Gastrocnemius medialis (tissue), 4 donors: Measurements from ENCODE around the gene CCDC171. TPM values are rescaled to one million over a fixed set of nuclear protein-coding genes. Genes with fewer than 3 reads are reported as not detected.

Source experiments
- ATAC-seq, 2 donors: fragments of 150-250 bp; one replicate each; pipeline ENCODE4 v1.9.1; 2016
- DNase-seq, 2 donors: peaks; one replicate each; pipeline ENCODE4 v3.0.0-alpha.2; 2019
- H3K27ac ChIP-seq, 4 donors: fragments of 200-600 bp; sonication (generic); 1 replicate in 1 of 4; 2 replicates in 3 of 4; pipeline ENCODE4 v1.5.1; 2016 to 2018; ENCODE audit warnings: mild to moderate bottlenecking in 2 of 4, moderate library complexity in 1 of 4
- H3K27me3 ChIP-seq, 3 donors: fragments of 200-600 bp; sonication (generic) in 2 of 3; 1 replicate in 1 of 3; 2 replicates in 2 of 3; pipeline versions ENCODE4 v1.5.1 to v1.6.0; 2016 to 2019; ENCODE audit warnings: mild to moderate bottlenecking in 1 of 3, moderate library complexity in 1 of 3
- H3K36me3 ChIP-seq, 2 donors: fragments of 200-600 bp; sonication (generic) in 1 of 2; one replicate each; pipeline ENCODE4 v1.5.1; 2017 to 2018
- H3K4me1 ChIP-seq, 2 donors: fragments of 200-600 bp; sonication (generic) in 1 of 2; one replicate each; pipeline ENCODE4 v1.5.1; 2016 to 2017; ENCODE audit warnings: mild to moderate bottlenecking in 2 of 2
- H3K4me3 ChIP-seq, 4 donors: fragments of 200-600 bp; sonication (generic) in 3 of 4; 1 replicate in 1 of 4; 2 replicates in 3 of 4; pipeline ENCODE4 v1.5.1; 2016 to 2019; ENCODE audit warnings: mild to moderate bottlenecking in 2 of 4
- H3K9me3 ChIP-seq, 3 donors: fragments of 200-600 bp; sonication (generic) in 2 of 3; 1 replicate in 1 of 3; 2 replicates in 2 of 3; pipeline ENCODE4 v1.5.1; 2016 to 2019
- POLR2A ChIP-seq, 2 donors: fragments of 450-650 bp; IDR thresholded peaks; one replicate each; pipeline ENCODE4 v1.6.1; 2017; ENCODE audit warnings: antibody characterized with exemption in 2 of 2, mild to moderate bottlenecking in 2 of 2, moderate library complexity in 2 of 2
- in situ Hi-C, 4 donors: fragments of 200-750 bp; cut with MboI; loops; one replicate each; pipeline versions ENCODE4 v1.15.0 to v1.8.0; 2017; ENCODE audit warnings: low sequenced_read_pairs in 4 of 4
- intact Hi-C: fragments of 100-400 bp; cut with DNase I; formaldehyde crosslinking; loops from one replicate; pipeline ENCODE4 v1.15.1; 2023; ENCODE audit warnings: low total_unique reads
- total RNA-seq, 4 donors: library from RNA; depleted of rRNA; stranded (reverse); fragments of >200 nt; gene quantifications; one replicate each; pipeline versions ENCODE4 v1.1.0 to v1.2.3, GENCODE V29; 2016
- TF ChIP-seq, protein P1 (sequence below), 5 experiments: fragments of 450-650 bp in 3 of 5; fragments of 200-600 bp in 2 of 5; sonication (generic) in 2 of 5; IDR thresholded peaks in 4 of 5; conservative IDR thresholded peaks in 1 of 5; 1 replicate in 4 of 5; 2 replicates in 1 of 5; pipeline ENCODE4 v1.5.1; 2016 to 2019; ENCODE audit warnings: antibody characterized with exemption in 5 of 5, mild to moderate bottlenecking in 3 of 5, moderate library complexity in 3 of 5

CCDC171 gene
- total RNA-seq, 4 donors from 2014 or later = 0.61 to 1.7 (median 1.3) TPM

DNA sequence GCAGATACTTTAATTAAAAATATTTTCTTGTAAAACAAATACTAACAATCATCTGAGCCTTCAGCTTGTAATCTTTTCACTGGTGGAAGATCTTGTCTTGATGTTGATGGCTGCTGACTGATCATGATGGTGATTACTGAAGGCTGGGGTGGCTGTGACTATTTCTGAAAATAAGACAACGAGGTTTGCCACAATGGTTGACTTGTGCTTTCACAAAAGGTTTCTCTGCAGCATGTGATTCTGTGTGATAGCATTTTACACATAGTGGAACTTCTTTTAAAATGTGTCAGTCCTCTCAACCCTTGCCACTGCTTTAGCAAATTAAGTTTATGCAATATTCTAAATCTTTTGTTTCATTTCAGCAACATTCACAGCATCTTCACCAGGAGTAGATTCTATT lies 461.0 kb downstream of the CCDC171 start:
- no peak for ATAC-seq
- H3K27me3 ChIP-seq = no peaks in the 10 kb centered on the region
- H3K27ac ChIP-seq = no peak overlapping the region
- in situ Hi-C loops = no loop called here
- TF ChIP-seq, protein P1, sequence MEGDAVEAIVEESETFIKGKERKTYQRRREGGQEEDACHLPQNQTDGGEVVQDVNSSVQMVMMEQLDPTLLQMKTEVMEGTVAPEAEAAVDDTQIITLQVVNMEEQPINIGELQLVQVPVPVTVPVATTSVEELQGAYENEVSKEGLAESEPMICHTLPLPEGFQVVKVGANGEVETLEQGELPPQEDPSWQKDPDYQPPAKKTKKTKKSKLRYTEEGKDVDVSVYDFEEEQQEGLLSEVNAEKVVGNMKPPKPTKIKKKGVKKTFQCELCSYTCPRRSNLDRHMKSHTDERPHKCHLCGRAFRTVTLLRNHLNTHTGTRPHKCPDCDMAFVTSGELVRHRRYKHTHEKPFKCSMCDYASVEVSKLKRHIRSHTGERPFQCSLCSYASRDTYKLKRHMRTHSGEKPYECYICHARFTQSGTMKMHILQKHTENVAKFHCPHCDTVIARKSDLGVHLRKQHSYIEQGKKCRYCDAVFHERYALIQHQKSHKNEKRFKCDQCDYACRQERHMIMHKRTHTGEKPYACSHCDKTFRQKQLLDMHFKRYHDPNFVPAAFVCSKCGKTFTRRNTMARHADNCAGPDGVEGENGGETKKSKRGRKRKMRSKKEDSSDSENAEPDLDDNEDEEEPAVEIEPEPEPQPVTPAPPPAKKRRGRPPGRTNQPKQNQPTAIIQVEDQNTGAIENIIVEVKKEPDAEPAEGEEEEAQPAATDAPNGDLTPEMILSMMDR (IDR thresholded peaks at IDR 0.05 in 4 of 5, conservative IDR thresholded peaks at IDR 0.05 in 1 of 5) = no peak
- TF ChIP-seq POLR2A (IDR thresholded peaks at IDR 0.05) = no peak
- no peaks in the 10 kb centered on the region for H3K4me1 ChIP-seq
- H3K36me3 ChIP-seq = no peaks in the 10 kb centered on the region
- intact Hi-C loops = no loop called here
- H3K4me3 ChIP-seq = no peak overlapping the region
- no peak for DNase-seq
- peaks cover 0 to 7% (median 0%) of the 10 kb centered on the region in 3 donors for H3K9me3 ChIP-seq

DNA sequence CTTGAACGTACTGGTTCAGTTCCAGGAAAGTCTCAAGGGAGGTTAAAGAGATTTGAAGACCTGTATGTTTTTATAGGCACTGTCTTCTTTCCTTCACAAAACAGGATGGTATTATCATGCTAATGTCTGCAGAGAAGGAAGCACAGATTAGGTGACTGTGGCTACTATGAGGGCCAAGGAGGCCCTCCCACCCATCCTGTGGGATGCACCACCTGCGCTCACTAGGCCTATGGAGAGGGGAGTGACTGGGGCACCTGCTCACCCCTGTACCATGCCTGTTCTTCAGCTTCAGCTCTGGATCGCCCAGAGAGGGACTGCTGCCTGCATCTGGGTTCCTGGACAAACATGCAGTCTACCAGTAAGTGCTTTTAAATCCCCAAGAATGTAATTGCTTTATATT lies 469.4 kb downstream of the CCDC171 start:
- H3K4me3 ChIP-seq = no peak overlapping the region
- H3K27me3 ChIP-seq = peaks cover 0 to 2% (median 0%) of the 10 kb centered on the region in 3 donors
- no peaks in the 10 kb centered on the region for H3K36me3 ChIP-seq
- intact Hi-C loops = no loop called here
- H3K27ac ChIP-seq = no peak overlapping the region
- peaks cover 0 to 7% (median 0%) of the 10 kb centered on the region in 3 donors for H3K9me3 ChIP-seq
- DNase-seq = no peak
- ATAC-seq = no peak
- TF ChIP-seq, protein P1 (IDR thresholded peaks at IDR 0.05 in 4 of 5, conservative IDR thresholded peaks at IDR 0.05 in 1 of 5) = no peak
- no peak for TF ChIP-seq POLR2A (IDR thresholded peaks at IDR 0.05)
- in situ Hi-C loops = no loop called here
- no peaks in the 10 kb centered on the region for H3K4me1 ChIP-seq

DNA sequence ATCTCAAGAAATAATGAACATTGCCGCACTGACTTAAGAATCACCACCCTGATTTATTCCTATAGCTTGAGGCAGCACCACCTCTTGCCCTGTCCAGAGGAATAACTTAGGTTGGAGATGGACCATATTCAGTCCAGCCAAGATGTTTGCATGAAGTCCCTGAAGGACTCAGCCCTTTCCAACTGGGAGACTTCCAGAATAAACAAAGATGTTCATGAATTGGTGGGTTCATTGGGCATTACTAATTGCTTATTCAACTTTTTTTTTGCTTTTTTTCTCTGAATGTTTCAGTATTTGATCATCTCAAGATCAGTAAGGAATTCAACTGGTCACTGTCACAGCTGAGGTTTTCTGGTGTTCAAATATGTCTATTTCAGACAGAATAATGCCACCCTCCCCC lies 470.6 kb downstream of the CCDC171 start:
- Histone ChIP-seq H3K27ac (no peak overlapping the region), H3K36me3 (no peaks in the 10 kb centered on the region), H3K9me3 (no peaks in the 10 kb centered on the region), H3K4me3 (no peak overlapping the region), H3K4me1 (no peaks in the 10 kb centered on the region), H3K27me3 (peaks cover 0 to 2% (median 0%) of the 10 kb centered on the region in 3 donors)
- in situ Hi-C loops = no loop called here
- ATAC-seq = no peak
- DNase-seq = no peak
- intact Hi-C loops = no loop called here
- TF ChIP-seq, protein P1 (IDR thresholded peaks at IDR 0.05 in 4 of 5, conservative IDR thresholded peaks at IDR 0.05 in 1 of 5) = no peak
- TF ChIP-seq POLR2A (IDR thresholded peaks at IDR 0.05) = no peak

Other genes starting within 250 kb of the CCDC171 start
- 1 to 10 TPM; 1.8 to 6.9 (median 3.8) TPM for gene TTC39B, start 245.8 kb upstream of the CCDC171 start, total RNA-seq
- gene SNAPC3, start 130.2 kb upstream of the CCDC171 start, total RNA-seq = 10 to 100 TPM; 18.3 to 31.9 (median 20.3) TPM
- gene PSIP1, start 42.1 kb upstream of the CCDC171 start, total RNA-seq = 10 to 100 TPM; 11.7 to 21.3 (median 12.5) TPM